Upper lobe of right lung (tissue), 1 donor: ENCODE data around the gene WDSUB1. TPM values are rescaled to one million over a fixed set of nuclear protein-coding genes. Genes with fewer than 3 reads are reported as not detected.

Source experiments
- ATAC-seq: fragments of 200-7000 bp; cut with Tn5 transposase; one replicate; pipeline ENCODE4 v1.9.1; 2020; ENCODE audit warnings: mild to moderate bottlenecking, moderate library complexity
- DNase-seq: peaks from one replicate; pipeline ENCODE4 v3.0.0-alpha.2; 2020
- H3K27ac ChIP-seq: fragments of 200-600 bp; one replicate; pipeline ENCODE4 v1.8.0; 2022
- H3K27me3 ChIP-seq: fragments of 200-600 bp; one replicate; pipeline ENCODE4 v1.8.0; 2022; ENCODE audit warnings: mild to moderate bottlenecking
- H3K36me3 ChIP-seq: fragments of 200-600 bp; one replicate; pipeline ENCODE4 v1.8.0; 2022
- H3K4me1 ChIP-seq: fragments of 200-600 bp; one replicate; pipeline ENCODE4 v1.8.0; 2022
- H3K4me3 ChIP-seq: fragments of 200-600 bp; one replicate; pipeline ENCODE4 v1.8.0; 2022; ENCODE audit warnings: mild to moderate bottlenecking
- H3K9me3 ChIP-seq: fragments of 200-600 bp; one replicate; pipeline ENCODE4 v1.8.0; 2022
- intact Hi-C: fragments of 100-400 bp; cut with DNase I; formaldehyde crosslinking; loops from one replicate; pipeline ENCODE4 v1.11.0; 2022
- total RNA-seq: library from RNA; stranded (reverse); fragmentation: NEBNext Ultra II Directional; extraction: Animal tissue kit (Norgen Biotek cat#: 25700); gene quantifications from one replicate; pipeline ENCODE4 v1.2.1, GENCODE V29; 2021
- TF ChIP-seq, protein P1 (sequence below): fragments of 200-600 bp; IDR thresholded peaks from one replicate; pipeline ENCODE4 v1.8.0; 2022; ENCODE audit warnings: antibody characterized with exemption
- donor health status: DM: no; HTN: yes; CAD: no; lungs with severe emphysema.

The WDSUB1 gene
- total RNA-seq, 1 donor from 2014 or later: 16.9 TPM

- Histone ChIP-seq H3K27me3 (no peaks in the 10 kb centered on the region), H3K36me3 (peaks cover 71% of the 10 kb centered on the region), H3K4me3 (no peak overlapping the region), H3K4me1 (peaks cover 11% of the 10 kb centered on the region), H3K27ac (no peak overlapping the region), H3K9me3 (no peaks in the 10 kb centered on the region)
- ATAC-seq: peak; percentile 21
- TF ChIP-seq, protein P1, sequence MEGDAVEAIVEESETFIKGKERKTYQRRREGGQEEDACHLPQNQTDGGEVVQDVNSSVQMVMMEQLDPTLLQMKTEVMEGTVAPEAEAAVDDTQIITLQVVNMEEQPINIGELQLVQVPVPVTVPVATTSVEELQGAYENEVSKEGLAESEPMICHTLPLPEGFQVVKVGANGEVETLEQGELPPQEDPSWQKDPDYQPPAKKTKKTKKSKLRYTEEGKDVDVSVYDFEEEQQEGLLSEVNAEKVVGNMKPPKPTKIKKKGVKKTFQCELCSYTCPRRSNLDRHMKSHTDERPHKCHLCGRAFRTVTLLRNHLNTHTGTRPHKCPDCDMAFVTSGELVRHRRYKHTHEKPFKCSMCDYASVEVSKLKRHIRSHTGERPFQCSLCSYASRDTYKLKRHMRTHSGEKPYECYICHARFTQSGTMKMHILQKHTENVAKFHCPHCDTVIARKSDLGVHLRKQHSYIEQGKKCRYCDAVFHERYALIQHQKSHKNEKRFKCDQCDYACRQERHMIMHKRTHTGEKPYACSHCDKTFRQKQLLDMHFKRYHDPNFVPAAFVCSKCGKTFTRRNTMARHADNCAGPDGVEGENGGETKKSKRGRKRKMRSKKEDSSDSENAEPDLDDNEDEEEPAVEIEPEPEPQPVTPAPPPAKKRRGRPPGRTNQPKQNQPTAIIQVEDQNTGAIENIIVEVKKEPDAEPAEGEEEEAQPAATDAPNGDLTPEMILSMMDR: no peak
- intact Hi-C loops: no loop called here
- DNase-seq: no peak
These were observed 90.0 kb downstream of the WDSUB1 start for GRCh38 chr2:159196393-159196925.

GRCh38 chr2:159195697-159196096, 90.8 kb downstream of the WDSUB1 start:
- intact Hi-C loops: no loop called here
- peaks cover 66% of the 10 kb centered on the region for H3K36me3 ChIP-seq
- TF ChIP-seq, protein P1: no peak
- no peak overlapping the region for H3K27ac ChIP-seq
- H3K4me3 ChIP-seq: no peak overlapping the region
- H3K4me1 ChIP-seq: peaks cover 4% of the 10 kb centered on the region
- peak; percentile 10 for ATAC-seq
- no peak for DNase-seq
- no peaks in the 10 kb centered on the region for H3K27me3 ChIP-seq
- H3K9me3 ChIP-seq: no peaks in the 10 kb centered on the region

DNA sequence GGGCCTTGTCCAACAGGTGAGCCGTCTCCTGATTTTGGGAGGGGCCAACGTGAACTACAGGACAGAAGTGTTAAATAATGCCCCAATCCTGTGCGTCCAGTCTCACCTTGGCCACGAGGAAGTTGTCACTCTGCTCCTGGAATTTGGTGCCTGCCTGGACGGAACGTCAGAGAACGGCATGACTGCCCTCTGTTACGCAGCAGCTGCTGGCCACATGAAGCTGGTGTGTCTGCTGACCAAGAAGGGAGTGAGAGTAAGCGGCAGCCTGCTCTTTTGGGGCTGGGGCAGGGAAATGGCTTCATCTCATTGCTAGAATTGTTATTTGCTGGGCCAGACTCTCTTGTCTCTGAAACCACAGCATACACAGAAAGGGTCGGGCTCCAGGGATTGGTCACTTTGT, 92.3 kb downstream of the WDSUB1 start:
- ATAC-seq (no peak), DNase-seq (no peak)
- H3K9me3 ChIP-seq: no peaks in the 10 kb centered on the region
- H3K27me3 ChIP-seq: no peaks in the 10 kb centered on the region
- H3K4me1 ChIP-seq: no peaks in the 10 kb centered on the region
- TF ChIP-seq, protein P1: no peak
- no peak overlapping the region for H3K27ac ChIP-seq
- no peak overlapping the region for H3K4me3 ChIP-seq
- intact Hi-C loops: no loop called here
- peaks cover 57% of the 10 kb centered on the region for H3K36me3 ChIP-seq

GRCh38 chr2:159193791-159194190, 92.7 kb downstream of the WDSUB1 start:
- no peaks in the 10 kb centered on the region for H3K27me3 ChIP-seq
- H3K27ac ChIP-seq: no peak overlapping the region
- H3K4me1 ChIP-seq: no peaks in the 10 kb centered on the region
- no peaks in the 10 kb centered on the region for H3K9me3 ChIP-seq
- no peak overlapping the region for H3K4me3 ChIP-seq
- TF ChIP-seq, protein P1: no peak
- DNase-seq (no peak), ATAC-seq (no peak)
- intact Hi-C loops: no loop called here
- H3K36me3 ChIP-seq: peaks cover 54% of the 10 kb centered on the region

- H3K9me3 ChIP-seq: no peaks in the 10 kb centered on the region
- no peak for ATAC-seq
- no peak for DNase-seq
- TF ChIP-seq, protein P1: no peak
- H3K27ac ChIP-seq: no peak overlapping the region
- no peaks in the 10 kb centered on the region for H3K4me1 ChIP-seq
- intact Hi-C loops: no loop called here
- H3K4me3 ChIP-seq: no peak overlapping the region
- H3K27me3 ChIP-seq: no peaks in the 10 kb centered on the region
- peaks cover 47% of the 10 kb centered on the region for H3K36me3 ChIP-seq
These were observed 94.1 kb downstream of the WDSUB1 start for GRCh38 chr2:159192371-159192918.

DNA sequence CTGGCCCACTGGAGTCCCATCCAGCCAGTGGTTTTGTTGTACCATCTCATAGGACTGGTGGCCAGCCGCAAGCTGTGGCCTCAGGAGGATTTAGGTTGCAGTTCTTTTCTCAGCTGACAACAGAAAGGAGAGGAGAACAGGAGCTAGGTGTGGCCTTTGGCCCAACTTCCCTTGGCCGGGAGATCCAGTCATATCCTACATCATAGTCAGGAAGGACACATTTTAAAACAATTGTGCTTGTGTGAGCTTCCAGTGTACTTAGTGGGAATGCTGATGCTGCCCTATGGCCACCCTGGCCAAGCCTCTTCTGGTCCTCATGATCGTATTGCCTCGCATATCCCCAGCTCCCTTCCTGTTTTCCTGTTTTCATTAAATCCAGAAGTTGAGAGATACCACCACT, 98.1 kb downstream of the WDSUB1 start:
- ATAC-seq (peak; percentile 20), DNase-seq (no peak)
- peak overlapping the region; percentile 17 for H3K27ac ChIP-seq
- no peaks in the 10 kb centered on the region for H3K27me3 ChIP-seq
- H3K4me1 ChIP-seq: no peaks in the 10 kb centered on the region
- peaks cover 33% of the 10 kb centered on the region for H3K36me3 ChIP-seq
- TF ChIP-seq, protein P1: no peak
- no peak overlapping the region for H3K4me3 ChIP-seq
- H3K9me3 ChIP-seq: no peaks in the 10 kb centered on the region
- intact Hi-C loops: no loop called here
